Measurements from ENCODE around the gene CSTF3.
"Not testable (repeated sequence)": the region's sequence is repeated elsewhere in the genome, so short reads cannot be mapped to it uniquely, and the experiment has no call there.

The CSTF3 gene

DNA sequence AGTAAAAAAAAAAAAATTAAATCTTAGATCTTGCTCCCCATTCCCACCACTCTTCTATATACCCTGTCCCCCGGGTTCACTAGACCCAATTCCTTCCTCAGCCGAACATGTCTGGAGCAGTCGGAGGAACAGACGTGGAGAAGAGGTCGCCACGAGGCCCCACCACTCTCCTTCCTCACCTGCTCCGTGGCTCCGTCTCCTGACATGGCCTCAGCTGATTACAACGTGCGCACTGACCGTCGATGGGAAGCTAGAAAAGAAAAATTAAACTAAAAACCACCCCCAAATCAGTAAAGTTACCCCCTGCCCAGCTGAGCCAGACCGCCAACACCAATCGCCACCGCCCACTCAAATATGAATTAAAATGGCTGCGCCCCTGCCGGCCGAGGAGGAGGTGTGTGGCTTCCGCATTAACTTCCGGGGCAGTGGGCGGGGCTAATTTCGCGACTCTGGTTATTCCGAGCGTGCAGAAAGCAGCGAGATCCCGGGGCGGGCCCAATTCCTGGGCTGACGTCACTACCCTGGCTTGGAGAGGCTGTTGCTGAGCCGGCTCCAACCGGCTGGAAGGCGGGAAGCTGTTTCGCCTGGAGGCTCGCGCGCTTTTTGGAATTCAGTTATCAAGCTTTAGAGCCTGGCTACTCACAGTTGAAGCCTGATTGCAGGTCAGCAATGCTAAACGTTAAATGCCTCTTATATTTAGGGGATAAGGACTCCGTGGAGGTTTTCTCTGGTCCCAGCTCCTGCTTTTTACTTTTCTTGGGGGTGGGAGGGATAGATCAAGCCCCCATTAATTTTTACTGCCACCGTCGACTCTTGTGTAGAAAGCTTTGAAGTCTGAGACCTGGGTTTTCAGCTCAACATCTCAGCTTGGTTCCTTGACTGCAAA, at the start of gene CSTF3:
TSS of gene CSTF3 (minus strand) at position 361 of the 886 bp plus-strand sequence. CDS start at position 206, 155 bp downstream.
- DNase-seq (ENCODE audit: low read depth) = peak; percentile 98

DNA sequence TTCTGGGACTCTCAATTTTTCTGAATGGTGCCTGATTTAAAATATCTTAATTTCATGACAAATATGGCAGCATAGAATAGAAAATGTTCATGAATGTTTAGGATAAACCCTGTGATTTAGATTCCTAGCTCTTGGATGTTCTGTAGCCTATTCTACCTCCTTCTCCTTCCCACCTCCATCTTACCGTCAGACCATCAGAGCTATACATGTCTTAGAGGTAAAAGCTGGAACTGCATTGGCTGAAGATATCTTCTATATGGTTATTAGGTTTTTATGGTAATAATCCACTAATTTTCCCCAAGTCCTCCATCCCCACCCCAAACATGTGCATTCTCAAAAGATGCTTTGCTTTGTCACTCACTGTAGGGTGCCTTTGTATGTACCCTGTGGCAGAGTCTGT, 46.9 kb upstream of the CSTF3 start:
- DNase-seq (ENCODE audit: low read depth) = no peak

DNA sequence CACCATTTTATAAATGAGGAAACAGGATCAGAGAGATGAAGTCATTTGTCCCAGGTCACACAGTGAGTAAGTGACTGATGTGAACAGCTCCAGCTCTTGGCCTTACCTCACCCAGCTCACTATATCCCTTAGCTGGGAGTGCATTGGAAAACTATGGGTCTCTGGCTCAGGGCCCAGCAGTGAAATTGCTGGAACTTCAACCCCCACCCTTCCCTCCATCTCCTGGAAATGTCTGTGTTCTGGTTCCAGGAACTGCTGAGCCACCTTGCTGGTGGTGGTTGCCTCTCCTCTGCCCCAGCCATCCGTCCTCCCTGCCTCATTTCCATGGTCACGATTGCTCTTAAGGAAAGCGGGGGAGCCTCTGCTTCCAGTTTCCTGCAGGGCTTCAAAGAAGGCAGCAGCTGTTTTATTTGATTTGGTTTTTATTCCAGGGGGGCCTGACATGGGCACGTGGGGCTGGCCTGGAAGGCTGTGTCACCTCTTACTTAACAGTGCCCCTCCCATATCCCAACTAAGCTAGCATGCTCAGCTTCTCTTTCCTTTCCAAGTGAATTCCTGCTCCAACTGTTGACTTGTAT, 46.2 kb upstream of the CSTF3 start:
- DNase-seq (ENCODE audit: low read depth) = no peak

DNA sequence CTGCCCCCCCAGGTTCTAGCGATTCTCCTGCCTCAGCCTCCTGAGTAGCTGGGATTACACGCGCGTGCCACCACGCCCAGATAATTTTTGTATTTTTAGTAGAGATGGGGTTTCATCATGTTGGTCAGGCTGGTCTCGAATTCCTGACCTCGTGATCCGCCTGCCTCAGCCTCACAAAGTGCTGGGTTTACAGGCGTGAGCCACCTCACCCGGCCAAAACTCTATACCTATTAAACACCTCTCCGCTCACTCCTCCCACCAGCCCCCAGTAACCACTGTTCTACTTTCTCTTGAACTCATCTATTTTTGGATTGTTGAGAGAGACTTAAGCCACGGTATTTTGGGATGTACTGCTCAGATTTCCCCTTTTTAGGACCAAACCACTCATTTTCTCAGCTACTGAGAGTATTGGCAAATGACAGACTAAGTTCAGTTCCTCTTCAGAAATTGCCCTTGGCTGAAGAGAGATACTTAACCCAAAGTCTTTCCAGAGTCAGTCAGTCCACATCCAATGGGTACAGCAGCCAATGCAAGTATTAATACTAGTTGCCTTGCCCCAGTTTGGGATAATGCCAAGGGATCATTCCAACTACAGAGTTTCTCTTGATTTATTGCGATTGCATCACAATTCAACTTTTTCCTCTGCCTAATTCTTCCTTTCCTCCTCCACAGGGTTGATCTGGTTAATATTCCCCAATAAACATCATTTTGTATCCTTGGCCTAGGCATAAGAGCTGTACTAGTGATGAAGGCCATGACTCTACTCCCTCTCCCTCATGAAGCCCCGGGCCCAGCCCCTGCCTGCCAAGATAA, 36.8 kb upstream of the CSTF3 start:
- no peak for DNase-seq (ENCODE audit: low read depth)

DNA sequence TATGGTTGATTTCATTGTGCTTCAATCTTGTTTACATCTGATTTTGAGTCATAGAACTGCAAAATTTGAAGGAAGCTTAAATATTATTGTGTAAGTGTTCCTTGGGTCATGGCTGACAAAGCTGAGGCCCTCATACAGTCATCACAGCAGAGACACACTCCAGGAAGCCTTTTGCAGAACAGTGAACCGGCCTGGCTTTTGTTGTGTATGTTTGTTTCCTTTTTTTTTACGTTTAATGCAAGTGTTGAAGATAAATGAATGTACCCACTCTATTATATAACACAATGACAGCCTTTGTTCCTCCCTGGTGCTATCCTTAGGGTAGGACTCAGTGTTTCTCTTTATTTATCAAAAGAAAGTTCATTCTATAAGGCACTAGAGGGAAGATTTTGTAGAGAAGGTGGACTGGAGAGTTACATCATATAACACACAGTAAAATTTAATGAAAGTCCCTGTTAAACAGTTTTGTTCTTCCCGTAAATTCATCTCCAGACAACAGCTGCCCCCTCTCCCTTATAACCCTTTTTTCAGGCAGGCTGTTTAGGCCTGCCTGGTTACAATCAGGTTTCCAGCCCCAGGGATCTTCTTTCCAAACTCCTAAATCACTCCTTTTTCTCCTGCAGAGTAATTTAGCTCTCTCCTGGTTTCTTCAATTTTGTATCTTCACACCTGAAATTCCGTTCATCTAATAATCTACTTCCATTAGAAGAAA, 34.3 kb upstream of the CSTF3 start:
- DNase-seq (ENCODE audit: low read depth) = no peak

DNA sequence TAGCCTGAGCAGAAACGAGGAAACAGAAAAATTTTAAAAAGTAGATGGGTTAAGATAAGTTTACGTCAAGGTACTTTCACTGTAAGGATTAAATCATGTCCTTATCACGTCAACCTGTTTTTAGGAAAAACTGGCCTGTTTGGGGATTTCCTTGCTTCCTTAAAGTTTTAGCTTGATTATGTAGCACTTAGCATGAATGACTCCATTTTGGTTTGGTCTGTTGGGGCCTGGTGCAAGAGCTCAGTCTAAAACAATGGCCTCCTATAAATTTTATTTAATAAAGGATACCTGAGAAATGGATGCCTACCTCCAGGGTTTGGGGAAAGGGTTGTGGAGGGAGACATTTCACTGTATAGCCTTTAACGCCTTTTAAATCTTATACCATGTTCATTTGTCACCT, 33.2 kb upstream of the CSTF3 start:
- no peak for DNase-seq (ENCODE audit: low read depth)

DNA sequence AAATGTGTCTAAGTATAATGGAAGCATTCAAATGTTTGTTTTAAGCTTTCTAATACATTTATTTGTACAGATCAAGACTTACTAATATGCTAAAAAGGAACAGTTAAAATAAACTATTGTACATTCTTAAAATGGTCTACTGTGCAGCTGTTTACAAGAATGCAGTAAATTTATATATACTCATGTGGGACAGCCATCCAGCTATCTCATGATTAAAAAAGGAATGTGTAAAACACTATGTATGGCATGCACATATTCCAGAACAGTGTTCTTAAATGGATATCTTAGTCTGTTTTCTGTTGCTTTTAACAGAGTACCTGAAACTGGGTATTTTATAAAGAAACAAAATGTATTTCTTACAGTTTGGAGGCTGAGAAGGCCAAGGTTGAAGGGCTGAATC, 30.2 kb upstream of the CSTF3 start:
- no peak for DNase-seq (ENCODE audit: low read depth)

DNA sequence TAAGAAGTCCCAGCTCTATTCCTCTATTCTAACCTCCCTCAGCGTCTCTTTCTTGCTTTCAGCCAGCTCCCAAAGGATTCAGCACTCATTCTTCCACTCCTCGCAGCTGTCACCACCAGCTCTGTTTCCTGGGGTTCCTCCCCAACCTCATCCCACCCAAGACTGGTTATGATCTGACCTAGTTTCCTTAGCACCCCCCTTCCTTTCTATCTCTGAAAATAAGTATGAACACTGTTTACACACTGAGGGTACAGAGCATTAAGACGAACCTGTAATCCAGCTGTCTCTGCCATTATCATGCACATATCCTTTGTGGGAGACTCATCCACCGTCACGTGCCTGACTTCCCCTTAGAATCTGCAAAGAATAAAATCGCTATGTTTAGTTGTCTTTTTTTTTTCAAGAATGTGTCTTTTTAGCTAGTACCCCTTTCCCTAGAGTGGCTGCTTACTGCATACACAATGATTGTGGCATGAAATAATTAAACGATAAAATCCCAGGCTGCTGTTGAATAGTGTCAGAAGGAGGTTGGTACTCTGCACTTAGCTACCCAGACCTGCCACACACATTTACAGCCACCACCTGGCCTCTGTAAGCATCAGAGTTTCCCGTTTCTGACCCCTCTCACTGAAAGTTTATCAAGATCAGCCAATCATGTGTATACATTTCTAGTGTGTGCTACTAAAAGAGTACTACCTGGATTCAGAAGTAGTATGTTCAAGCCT, 26.9 kb upstream of the CSTF3 start:
- DNase-seq (ENCODE audit: low read depth) = no peak

DNA sequence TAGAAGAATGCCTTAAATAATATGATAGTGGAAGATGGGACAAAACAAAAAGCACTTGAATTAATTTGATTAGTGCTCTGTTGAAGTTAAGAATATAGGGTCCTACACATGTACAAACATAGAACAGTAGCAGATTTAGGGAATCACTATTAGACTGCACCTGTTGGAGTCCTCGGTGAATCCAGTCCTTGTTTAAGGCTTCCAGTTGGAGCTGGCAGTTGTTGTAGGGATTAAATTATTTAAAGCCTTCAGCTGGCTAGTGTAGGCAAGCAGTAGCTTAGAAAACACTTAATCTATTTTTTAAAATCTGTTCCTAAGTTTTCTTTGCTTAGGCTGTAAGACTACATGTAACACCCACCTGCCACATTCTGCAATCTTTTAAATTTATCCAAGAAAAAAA, 24.5 kb upstream of the CSTF3 start:
- no peak for DNase-seq (ENCODE audit: low read depth)

DNA sequence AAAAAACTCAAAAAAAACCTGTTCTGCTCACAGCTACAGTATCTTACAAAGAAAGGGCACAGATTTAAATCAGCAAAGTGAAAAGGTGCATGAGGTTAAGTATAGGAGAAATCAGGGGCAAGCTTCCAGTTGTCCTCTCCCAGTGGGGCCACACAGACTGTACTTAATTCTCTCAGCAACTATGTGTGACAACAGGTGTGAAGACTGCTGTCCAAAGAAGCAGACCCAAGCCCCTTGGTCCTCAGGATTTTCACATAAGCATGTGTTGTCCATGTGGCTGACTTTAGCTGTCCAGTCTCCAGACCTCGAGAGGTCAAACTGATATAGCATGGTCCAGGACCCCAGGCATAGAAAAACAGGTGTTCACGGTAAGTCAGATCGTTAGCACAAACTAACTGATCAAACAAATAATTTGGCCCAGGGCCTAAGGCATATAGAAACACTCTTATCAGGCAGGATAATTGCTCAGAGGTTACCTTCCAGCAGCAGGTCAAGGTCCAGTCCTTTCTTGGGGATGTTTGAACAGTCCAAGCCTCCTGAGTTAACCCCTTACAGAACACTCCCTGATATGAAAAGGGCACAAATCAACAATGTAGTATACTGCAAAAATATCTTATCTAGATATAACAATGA, 21.1 kb upstream of the CSTF3 start:
- DNase-seq (ENCODE audit: low read depth) = no peak

DNA sequence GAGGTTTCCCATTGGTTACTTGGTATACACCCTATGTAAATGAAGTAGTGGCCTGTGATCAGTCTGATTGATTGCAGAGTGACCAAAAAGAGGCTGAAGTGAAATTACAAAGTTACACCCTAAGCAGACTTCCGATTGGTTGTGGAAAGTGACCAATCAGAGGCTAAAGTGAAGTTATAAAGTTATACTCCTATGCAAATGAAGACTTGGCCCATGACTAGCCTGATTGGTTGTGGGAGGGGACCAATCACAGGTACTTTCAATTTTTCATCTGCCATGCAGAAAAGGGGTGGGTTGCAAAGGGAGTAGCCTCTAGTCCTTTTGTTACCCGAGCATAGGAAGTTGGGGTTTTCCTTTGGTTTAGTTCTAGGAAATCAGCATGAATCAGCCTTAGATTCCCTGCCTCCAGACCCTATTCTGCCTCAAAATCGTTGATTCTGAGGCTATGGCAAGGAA, 18.1 kb upstream of the CSTF3 start:
- no peak for DNase-seq (ENCODE audit: low read depth)

DNA sequence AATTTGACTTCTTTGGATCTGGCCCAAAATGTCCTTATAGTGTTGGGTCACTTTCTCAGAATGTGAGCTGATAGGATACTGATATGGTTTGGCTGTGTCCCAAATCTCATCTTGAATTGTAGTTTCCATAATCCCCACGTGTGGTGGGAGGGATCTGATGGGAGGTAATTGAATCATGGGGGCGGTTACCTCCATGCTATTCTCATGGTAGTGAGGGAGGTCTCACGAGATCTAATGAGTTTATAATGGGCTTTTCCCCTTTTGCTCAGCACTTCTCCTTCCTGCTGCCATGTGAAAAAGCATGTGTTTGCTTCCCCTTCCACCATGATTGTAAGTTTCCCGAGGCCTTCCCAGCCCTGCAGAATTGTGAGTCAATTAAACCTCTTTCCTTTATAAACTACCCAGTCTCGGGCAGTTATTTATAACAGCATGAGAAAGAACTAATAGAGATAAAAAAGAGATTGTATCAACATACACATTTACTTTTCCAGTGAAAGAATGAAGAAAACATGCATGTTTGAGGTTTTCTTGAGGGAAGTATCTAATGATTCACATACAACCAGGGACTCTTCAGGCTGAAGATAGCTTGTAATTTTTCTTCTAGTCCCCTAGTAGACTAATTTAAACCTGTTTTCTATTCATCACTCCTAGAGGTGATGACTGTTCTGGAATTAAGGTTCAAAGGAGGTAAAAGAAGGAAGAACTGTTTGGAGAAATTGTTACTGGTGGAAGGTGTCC, 17.3 kb upstream of the CSTF3 start:
- DNase-seq (ENCODE audit: low read depth) = no peak

DNA sequence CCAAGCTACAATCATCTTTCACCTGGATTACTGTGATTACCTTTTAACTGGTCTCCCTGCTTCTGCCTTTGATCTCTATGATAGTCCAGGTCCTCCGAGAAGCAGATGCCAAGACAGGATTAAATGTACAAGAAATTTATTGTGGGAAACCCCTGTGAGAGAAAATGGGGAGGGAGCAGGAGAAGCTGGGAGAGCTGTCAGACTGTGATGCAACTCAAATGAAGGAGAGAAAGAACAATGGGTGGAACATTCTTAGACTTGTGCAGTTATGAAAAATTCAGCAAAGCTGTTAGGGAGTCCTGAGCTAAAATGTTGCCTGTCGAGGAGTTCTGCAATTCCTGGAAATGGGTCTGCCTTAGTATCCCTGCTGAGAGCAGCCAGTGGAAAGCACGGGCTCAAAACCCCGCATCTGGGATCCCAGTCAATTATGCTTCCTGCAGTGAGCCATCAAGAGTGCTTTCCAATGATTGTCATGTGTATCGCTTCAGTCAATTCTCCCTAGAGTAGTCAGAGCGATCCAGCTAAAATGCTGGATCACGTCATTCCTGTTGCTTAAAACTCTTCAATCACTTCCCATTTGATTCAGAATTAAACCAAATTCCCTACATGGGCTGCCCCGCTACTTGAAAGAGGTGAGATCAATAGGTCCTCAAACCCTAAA, 16.5 kb upstream of the CSTF3 start:
- DNase-seq (ENCODE audit: low read depth) = no peak

DNA sequence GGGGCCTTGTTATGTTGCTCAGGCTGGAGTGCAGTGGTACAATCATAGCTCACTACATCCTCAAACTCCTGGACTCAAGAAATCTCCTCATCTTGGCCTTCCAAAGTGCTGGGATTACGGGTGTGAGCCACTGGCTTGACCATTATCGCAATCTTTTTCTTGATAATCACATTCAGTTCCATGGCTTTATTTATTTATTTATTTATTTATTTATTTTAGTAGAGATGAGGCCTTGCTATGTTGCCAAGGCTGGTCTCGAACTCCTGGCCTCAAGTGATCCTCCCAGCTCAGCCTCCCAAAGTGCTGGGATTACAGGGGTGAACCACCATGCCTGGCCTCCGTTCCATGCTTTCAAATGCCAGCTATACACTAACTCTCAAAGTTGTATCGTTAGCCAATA, 15.5 kb upstream of the CSTF3 start:
- not testable (repeated sequence) for DNase-seq (ENCODE audit: low read depth)

DNA sequence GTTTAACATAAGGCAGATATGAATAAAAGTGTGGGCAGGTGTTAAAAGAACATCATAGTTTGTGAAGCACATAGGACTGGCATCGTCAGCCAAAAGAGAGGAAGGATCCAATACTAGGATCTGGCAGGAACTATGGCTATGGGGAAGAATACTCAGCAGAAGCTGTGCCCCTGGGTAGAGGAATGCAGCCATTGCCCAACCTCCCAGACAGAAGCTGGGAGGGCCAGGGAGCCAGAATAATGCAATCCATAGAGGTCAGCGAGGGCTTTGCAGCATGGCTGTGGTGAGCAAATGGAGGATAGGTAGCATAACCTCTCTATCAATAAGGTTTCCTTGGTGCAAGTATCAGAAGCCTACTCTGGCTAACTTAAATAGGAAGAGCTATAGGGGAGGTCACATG, 11.7 kb upstream of the CSTF3 start:
- DNase-seq (ENCODE audit: low read depth) = no peak

DNA sequence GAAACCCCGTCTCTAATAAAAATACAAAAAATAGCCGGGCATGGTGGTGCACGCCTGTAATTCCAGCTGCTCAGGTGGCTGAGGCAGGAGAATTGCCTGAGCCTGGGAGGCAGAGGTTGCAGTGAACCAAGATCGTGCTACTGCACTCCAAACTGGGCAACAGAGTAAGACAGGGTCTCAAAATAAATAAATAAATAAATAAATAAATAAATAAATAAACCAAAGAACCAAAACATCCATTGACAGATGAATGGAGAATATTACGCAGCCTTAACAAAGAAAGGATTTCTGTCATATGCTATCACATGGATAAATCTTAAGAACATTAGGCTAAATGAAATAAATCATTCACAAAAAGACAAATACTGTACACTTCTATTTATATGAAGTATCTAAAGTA, 11.1 kb upstream of the CSTF3 start:
- DNase-seq (ENCODE audit: low read depth) = no peak

DNA sequence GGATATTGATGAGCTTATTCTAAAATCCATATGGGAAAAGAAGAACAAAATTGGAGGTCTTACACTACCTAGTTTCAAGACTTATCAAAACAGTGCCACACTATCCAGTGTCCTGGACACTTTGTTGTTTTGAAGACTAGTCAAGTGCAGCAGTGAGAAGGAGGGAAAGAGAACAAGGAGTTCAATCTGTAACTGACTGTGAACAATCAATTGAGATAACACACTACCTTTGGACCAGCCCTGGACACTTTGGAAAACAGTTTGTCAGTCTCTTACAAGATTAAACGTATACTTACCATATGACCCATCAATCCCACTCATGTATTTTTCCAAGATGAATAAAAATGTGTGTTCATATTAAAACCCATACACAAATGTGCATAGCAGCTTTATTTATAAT, 10.0 kb upstream of the CSTF3 start:
- no peak for DNase-seq (ENCODE audit: low read depth)

DNA sequence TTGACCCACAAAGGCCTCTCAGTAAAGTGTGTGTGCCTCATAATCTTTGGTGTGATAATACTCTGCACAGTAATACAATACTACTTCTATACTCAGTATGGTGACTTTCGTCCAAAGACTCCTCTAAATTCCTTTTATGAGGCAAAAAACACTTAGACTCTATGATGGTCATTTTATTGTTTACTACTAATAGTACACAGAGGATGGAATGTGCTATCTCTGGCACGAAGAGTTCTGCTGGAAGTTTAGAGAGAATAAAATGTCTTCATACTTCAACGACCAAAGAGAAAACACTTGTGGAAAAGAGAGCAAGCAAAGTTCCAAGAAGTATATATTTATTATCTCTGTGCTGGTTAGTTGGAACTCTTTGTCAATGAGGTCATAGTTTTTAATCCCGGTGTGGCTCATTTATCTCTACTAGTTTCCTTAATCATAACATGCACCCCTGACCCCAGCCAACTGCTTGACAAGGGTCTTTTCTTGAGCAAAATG, 7.5 kb upstream of the CSTF3 start:
- no peak for DNase-seq (ENCODE audit: low read depth)

DNA sequence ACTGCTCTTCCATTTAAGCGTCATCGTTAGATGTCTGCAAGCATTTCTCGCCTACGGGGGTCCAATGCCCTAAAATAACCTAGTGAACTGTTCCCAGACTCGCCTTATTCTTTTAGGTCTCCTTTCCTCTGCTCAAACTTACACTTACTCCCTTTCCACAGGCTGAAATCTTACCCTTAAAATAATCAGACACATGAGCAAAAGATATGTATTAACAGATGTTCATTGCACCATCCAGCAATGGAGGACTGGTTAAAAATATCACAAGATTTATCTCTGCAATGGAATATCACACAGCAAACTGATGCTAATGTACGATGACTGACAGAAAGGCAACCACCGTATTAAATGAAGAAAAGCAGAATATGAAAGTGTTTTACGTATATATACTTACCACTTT, 1.6 kb upstream of the CSTF3 start:
- DNase-seq (ENCODE audit: low read depth) = no peak

DNA sequence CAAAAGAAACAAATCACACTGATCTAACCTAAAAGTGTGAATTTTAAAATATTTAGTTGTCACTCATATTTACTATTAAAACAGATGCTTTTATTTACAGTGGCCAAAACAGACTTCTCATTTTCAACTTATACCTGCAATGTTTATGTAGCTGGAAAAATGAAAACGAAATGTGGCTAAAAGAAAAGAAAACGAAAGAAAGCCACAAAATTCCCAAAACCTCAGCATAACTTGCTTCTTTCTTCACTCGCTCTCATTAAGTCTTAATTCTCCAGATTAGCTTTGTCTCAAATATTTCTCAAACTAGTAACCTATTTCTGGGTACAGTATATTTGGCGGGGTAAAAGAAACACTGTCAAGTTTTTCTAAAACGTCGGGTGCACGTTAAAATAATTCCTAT, 693 bp downstream of the CSTF3 start:
- DNase-seq (ENCODE audit: low read depth) = no peak

All from stromal cell of bone marrow (primary cell).